Mucosa of stomach (tissue), 1 donor: Measurements from ENCODE around the gene FAM83B.

Experiments
- H3K27me3 ChIP-seq: one replicate; pipeline ENCODE4 v1.7.0; 2013; ENCODE audit warnings: mild to moderate bottlenecking, low read length; ENCODE audit not compliant: control insufficient read depth, insufficient read depth
- H3K36me3 ChIP-seq: one replicate; pipeline ENCODE4 v1.7.0; 2013; ENCODE audit warnings: low read length; ENCODE audit not compliant: control insufficient read depth, insufficient read depth
- H3K4me1 ChIP-seq: one replicate; pipeline ENCODE4 v1.7.0; 2013; ENCODE audit warnings: mild to moderate bottlenecking, low read length; ENCODE audit not compliant: control insufficient read depth, insufficient read depth
- H3K4me3 ChIP-seq: one replicate; pipeline ENCODE4 v1.7.0; 2013; ENCODE audit warnings: low read length
- H3K9ac ChIP-seq: one replicate; pipeline ENCODE4 v1.7.0; 2013; ENCODE audit warnings: mild to moderate bottlenecking, low read length, moderate library complexity
- H3K9me3 ChIP-seq: one replicate; pipeline ENCODE4 v1.7.0; 2013; ENCODE audit warnings: mild to moderate bottlenecking, low read length, moderate library complexity; ENCODE audit not compliant: control insufficient read depth
- donor health status: Pancreatic carcinoma.

The FAM83B gene

GRCh38 chr6:54907355-54907754 lies 60.8 kb downstream of the FAM83B start:
- peaks cover 12% of the 10 kb centered on the region for H3K4me1 ChIP-seq
- H3K9me3 ChIP-seq: no peaks in the 10 kb centered on the region
- no peaks in the 10 kb centered on the region for H3K36me3 ChIP-seq
- H3K4me3 ChIP-seq: no peak overlapping the region
- no peaks in the 10 kb centered on the region for H3K27me3 ChIP-seq
- no peak overlapping the region for H3K9ac ChIP-seq

- Histone ChIP-seq H3K27me3 (no peaks in the 10 kb centered on the region), H3K9me3 (no peaks in the 10 kb centered on the region), H3K4me3 (no peak overlapping the region), H3K4me1 (peaks cover 6% of the 10 kb centered on the region), H3K36me3 (no peaks in the 10 kb centered on the region), H3K9ac (no peak overlapping the region)
These were observed 62.6 kb downstream of the FAM83B start for GRCh38 chr6:54909184-54909583.

GRCh38 chr6:54910431-54910884 lies 63.9 kb downstream of the FAM83B start:
- Histone ChIP-seq H3K4me1 (peaks cover 6% of the 10 kb centered on the region), H3K9me3 (no peaks in the 10 kb centered on the region), H3K9ac (no peak overlapping the region), H3K36me3 (no peaks in the 10 kb centered on the region), H3K27me3 (no peaks in the 10 kb centered on the region), H3K4me3 (no peak overlapping the region)

GRCh38 chr6:54910921-54911320 lies 64.3 kb downstream of the FAM83B start:
- Histone ChIP-seq H3K9me3 (no peaks in the 10 kb centered on the region), H3K4me3 (no peak overlapping the region), H3K36me3 (no peaks in the 10 kb centered on the region), H3K4me1 (peaks cover 6% of the 10 kb centered on the region), H3K27me3 (no peaks in the 10 kb centered on the region), H3K9ac (no peak overlapping the region)

- H3K9me3 ChIP-seq: no peaks in the 10 kb centered on the region
- H3K4me3 ChIP-seq: no peak overlapping the region
- H3K27me3 ChIP-seq: no peaks in the 10 kb centered on the region
- no peak overlapping the region for H3K9ac ChIP-seq
- peaks cover 6% of the 10 kb centered on the region for H3K4me1 ChIP-seq
- no peaks in the 10 kb centered on the region for H3K36me3 ChIP-seq
These were observed 66.6 kb downstream of the FAM83B start for GRCh38 chr6:54913211-54913610.

- Histone ChIP-seq H3K4me1 (no peaks in the 10 kb centered on the region), H3K27me3 (no peaks in the 10 kb centered on the region), H3K36me3 (no peaks in the 10 kb centered on the region), H3K9me3 (no peaks in the 10 kb centered on the region), H3K9ac (no peak overlapping the region), H3K4me3 (no peak overlapping the region)
These were observed 70.3 kb downstream of the FAM83B start for GRCh38 chr6:54916858-54917257.

- Histone ChIP-seq H3K27me3 (no peaks in the 10 kb centered on the region), H3K9ac (no peak overlapping the region), H3K9me3 (no peaks in the 10 kb centered on the region), H3K4me3 (no peak overlapping the region), H3K4me1 (no peaks in the 10 kb centered on the region), H3K36me3 (no peaks in the 10 kb centered on the region)
These were observed 74.1 kb downstream of the FAM83B start for GRCh38 chr6:54920628-54921027.

DNA sequence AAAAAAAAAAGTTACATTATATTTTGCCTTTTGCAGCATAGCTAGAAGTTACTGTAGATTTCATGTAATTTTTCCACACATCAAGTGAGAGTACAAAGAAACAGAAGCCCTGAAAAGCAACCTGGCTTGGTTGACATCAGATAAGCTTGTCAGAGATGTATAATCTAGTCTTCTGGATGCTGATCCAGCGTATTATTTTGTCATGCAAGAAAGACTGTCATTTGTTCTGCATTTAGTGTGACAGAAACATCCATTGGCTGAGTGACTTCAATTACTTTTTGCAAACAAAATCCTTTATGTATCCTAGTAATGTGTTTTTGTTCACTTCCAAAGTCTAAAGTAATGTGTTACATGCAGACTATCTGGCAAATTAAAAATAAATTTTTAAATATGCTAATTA lies 75.3 kb downstream of the FAM83B start:
- no peaks in the 10 kb centered on the region for H3K36me3 ChIP-seq
- no peak overlapping the region for H3K4me3 ChIP-seq
- H3K9ac ChIP-seq: no peak overlapping the region
- no peaks in the 10 kb centered on the region for H3K27me3 ChIP-seq
- H3K9me3 ChIP-seq: no peaks in the 10 kb centered on the region
- no peaks in the 10 kb centered on the region for H3K4me1 ChIP-seq

GRCh38 chr6:54929245-54929909 lies 82.8 kb downstream of the FAM83B start:
- H3K4me1 ChIP-seq: no peaks in the 10 kb centered on the region
- H3K4me3 ChIP-seq: no peak overlapping the region
- no peaks in the 10 kb centered on the region for H3K36me3 ChIP-seq
- no peak overlapping the region for H3K9ac ChIP-seq
- H3K9me3 ChIP-seq: no peaks in the 10 kb centered on the region
- H3K27me3 ChIP-seq: no peaks in the 10 kb centered on the region

- no peaks in the 10 kb centered on the region for H3K9me3 ChIP-seq
- H3K36me3 ChIP-seq: no peaks in the 10 kb centered on the region
- peaks cover 5% of the 10 kb centered on the region for H3K4me1 ChIP-seq
- no peak overlapping the region for H3K9ac ChIP-seq
- H3K4me3 ChIP-seq: no peak overlapping the region
- H3K27me3 ChIP-seq: no peaks in the 10 kb centered on the region
These were observed 86.1 kb downstream of the FAM83B start for GRCh38 chr6:54932622-54933021.

- Histone ChIP-seq H3K27me3 (no peaks in the 10 kb centered on the region), H3K9me3 (no peaks in the 10 kb centered on the region), H3K4me1 (peaks cover 5% of the 10 kb centered on the region), H3K4me3 (no peak overlapping the region), H3K36me3 (no peaks in the 10 kb centered on the region), H3K9ac (no peak overlapping the region)
These were observed 89.2 kb downstream of the FAM83B start for GRCh38 chr6:54935739-54936138.

DNA sequence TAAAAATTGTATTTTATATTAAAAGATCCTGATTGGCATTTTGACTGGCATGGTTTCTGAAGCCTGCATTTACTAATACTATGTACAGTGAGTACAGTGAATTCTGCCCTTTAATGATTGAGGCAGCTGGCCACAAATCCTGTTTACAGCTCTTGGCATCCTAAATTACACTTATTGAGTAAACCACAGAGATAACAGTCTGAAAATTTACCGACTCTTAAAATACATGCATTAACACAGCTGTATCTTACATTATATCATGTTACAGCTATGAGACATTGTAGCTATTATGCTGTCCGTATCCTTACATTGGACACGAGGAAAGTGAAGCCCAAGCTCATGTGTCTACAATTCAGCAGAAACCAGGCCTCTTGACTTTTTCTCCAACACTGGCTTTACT lies 90.8 kb downstream of the FAM83B start:
- Histone ChIP-seq H3K9me3 (no peaks in the 10 kb centered on the region), H3K36me3 (no peaks in the 10 kb centered on the region), H3K27me3 (no peaks in the 10 kb centered on the region), H3K4me1 (peaks cover 5% of the 10 kb centered on the region), H3K4me3 (no peak overlapping the region), H3K9ac (no peak overlapping the region)

DNA sequence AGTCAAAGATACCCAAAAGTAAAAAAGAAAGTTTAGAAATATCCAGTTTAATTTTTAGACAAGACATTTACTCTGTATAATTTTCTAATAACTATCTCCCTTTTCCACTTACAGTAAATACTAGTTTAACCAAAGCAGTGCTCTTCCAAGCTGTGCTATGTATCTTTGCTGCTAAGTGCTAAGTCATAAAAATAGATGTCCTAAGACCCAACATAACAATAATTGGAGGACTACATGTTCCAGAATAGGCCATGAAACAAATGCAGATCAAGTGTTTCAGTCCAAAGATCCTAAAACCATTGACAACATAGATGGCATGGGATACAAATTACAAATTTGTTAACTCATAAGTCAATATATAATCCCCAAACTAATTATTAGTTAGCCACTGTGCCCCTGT lies 111.1 kb downstream of the FAM83B start:
- H3K4me1 ChIP-seq: no peaks in the 10 kb centered on the region
- H3K4me3 ChIP-seq: no peak overlapping the region
- no peak overlapping the region for H3K9ac ChIP-seq
- no peaks in the 10 kb centered on the region for H3K9me3 ChIP-seq
- H3K36me3 ChIP-seq: no peaks in the 10 kb centered on the region
- no peaks in the 10 kb centered on the region for H3K27me3 ChIP-seq
